ENCODE measurements around the gene DGKI.

GRCh38 chr7:137519181-137519691 is 327.5 kb downstream of the DGKI start:
- TF ChIP-seq SP1 (IDR thresholded peaks at IDR 0.05) (no peak), FOXM1 (IDR thresholded peaks at IDR 0.05; ENCODE audit: borderline replicate concordance) (no peak), CTBP1 (IDR thresholded peaks at IDR 0.05; ENCODE audit: borderline replicate concordance) (no peak), L3MBTL2 (conservative IDR thresholded peaks at IDR 0.05) (no peak), BHLHE40 (IDR thresholded peaks at IDR 0.05; ENCODE audit: borderline replicate concordance) (no peak), HDGF (IDR thresholded peaks at IDR 0.05; ENCODE audit: borderline replicate concordance) (no peak)
